HEK293 (cell line): ENCODE measurements around the gene UNC93B1.

Source experiments
- CTCF ChIA-PET: fragments of 350-600 bp; formaldehyde crosslinking; extraction: SDS; loops from one replicate; lab custom pipeline; 2021; ENCODE audit warnings: antibody characterized with exemption; lab: Yijun Ruan, JAX
- POLR2A ChIA-PET: fragments of 300-600 bp; formaldehyde crosslinking; extraction: SDS; loops from one replicate; lab custom pipeline; 2020; ENCODE audit warnings: antibody characterized with exemption, inconsistent platforms; lab: Yijun Ruan, JAX
- H3K27ac ChIP-seq: fragments of 200-500 bp; sonication (Bioruptor generic); 2 replicates; pipeline ENCODE4 v1.5.1; 2014; ENCODE audit warnings: low read depth, low read length, control low read depth, inconsistent platforms; ENCODE audit errors: extremely low read depth
- H3K36me3 ChIP-seq, 2 experiments: fragments of 200-500 bp in 1 of 2; sonication (Bioruptor generic) in 1 of 2; 1 replicate in 1 of 2; 2 replicates in 1 of 2; pipeline ENCODE4 v1.5.1; 2014 to 2017; ENCODE audit warnings: inconsistent platforms in 2 of 2, low read length in 2 of 2; ENCODE audit not compliant: control insufficient read depth in 2 of 2, insufficient read depth in 1 of 2
- H3K4me1 ChIP-seq: fragments of 200-500 bp; sonication (Bioruptor generic); 2 replicates; pipeline ENCODE4 v1.5.1; 2014; ENCODE audit warnings: mild to moderate bottlenecking, low read length, inconsistent platforms; ENCODE audit not compliant: control insufficient read depth, insufficient read depth
- H3K4me3 ChIP-seq: 2 replicates; pipeline ENCODE4 v1.5.1; 2011; ENCODE audit warnings: low read depth, mild to moderate bottlenecking, control low read depth, low read length, moderate library complexity
- H3K9me3 ChIP-seq: fragments of 200-500 bp; sonication (Bioruptor generic); 2 replicates; pipeline ENCODE4 v1.5.1; 2014; ENCODE audit warnings: low read depth, low read length, inconsistent platforms; ENCODE audit not compliant: control insufficient read depth, insufficient read depth
- EGR2 ChIP-seq: fragments of 450-650 bp; formaldehyde crosslinking; IDR thresholded peaks from 2 replicates; pipeline ENCODE4 v1.5.1; 2016; ENCODE audit warnings: low read depth, missing biosample characterization, missing genetic modification characterization
- GLI2 ChIP-seq: fragments of 450-650 bp; formaldehyde crosslinking; IDR thresholded peaks from 2 replicates; pipeline ENCODE4; 2017; ENCODE audit warnings: missing biosample characterization, missing genetic modification characterization, low read depth, borderline replicate concordance
- GLIS1 ChIP-seq: fragments of 450-650 bp; formaldehyde crosslinking; IDR thresholded peaks from 2 replicates; pipeline ENCODE4 v1.5.1; 2016; ENCODE audit warnings: missing biosample characterization, missing genetic modification characterization
- GLIS2 ChIP-seq: fragments of 450-650 bp; formaldehyde crosslinking; IDR thresholded peaks from 2 replicates; pipeline ENCODE4 v1.5.1; 2016; ENCODE audit warnings: missing biosample characterization, missing genetic modification characterization
- INSM2 ChIP-seq: fragments of 450-650 bp; formaldehyde crosslinking; IDR thresholded peaks from 2 replicates; pipeline ENCODE4 v1.5.1; 2016; ENCODE audit warnings: missing biosample characterization, missing genetic modification characterization
- KLF1 ChIP-seq: fragments of 450-650 bp; formaldehyde crosslinking; IDR thresholded peaks from 2 replicates; pipeline ENCODE4 v1.5.1; 2016; ENCODE audit warnings: missing biosample characterization, missing genetic modification characterization
- SP2 ChIP-seq: fragments of 450-650 bp; formaldehyde crosslinking; IDR thresholded peaks from 2 replicates; pipeline ENCODE4 v1.5.1; 2016; ENCODE audit warnings: missing biosample characterization, missing genetic modification characterization
- SP7 ChIP-seq: fragments of 450-650 bp; formaldehyde crosslinking; IDR thresholded peaks from 2 replicates; pipeline ENCODE4 v1.5.1; 2016; ENCODE audit warnings: missing biosample characterization, missing genetic modification characterization
- ZFHX2 ChIP-seq: fragments of 450-650 bp; formaldehyde crosslinking; conservative IDR thresholded peaks from 2 replicates; pipeline ENCODE4 v1.5.1; 2016; ENCODE audit warnings: missing biosample characterization, missing genetic modification characterization
- ZIC2 ChIP-seq: fragments of 450-650 bp; formaldehyde crosslinking; IDR thresholded peaks from 2 replicates; pipeline ENCODE4 v1.5.1; 2016; ENCODE audit warnings: missing biosample characterization, missing genetic modification characterization
- ZNF138 ChIP-seq: fragments of 450-650 bp; formaldehyde crosslinking; IDR thresholded peaks from 2 replicates; pipeline ENCODE4 v1.5.1; 2016; ENCODE audit warnings: missing biosample characterization, missing genetic modification characterization, borderline replicate concordance
- ZNF335 ChIP-seq: fragments of 450-650 bp; formaldehyde crosslinking; conservative IDR thresholded peaks from 2 replicates; pipeline ENCODE4 v1.5.1; 2016; ENCODE audit warnings: missing biosample characterization, missing genetic modification characterization
- ZNF341 ChIP-seq: fragments of 450-650 bp; formaldehyde crosslinking; IDR thresholded peaks from 2 replicates; pipeline ENCODE4; 2016; ENCODE audit warnings: low read depth, missing biosample characterization, missing genetic modification characterization
- ZNF423 ChIP-seq: fragments of 450-650 bp; formaldehyde crosslinking; IDR thresholded peaks from 2 replicates; pipeline ENCODE4 v1.5.1; 2016; ENCODE audit warnings: missing biosample characterization, missing genetic modification characterization
- ZNF596 ChIP-seq: fragments of 450-650 bp; IDR thresholded peaks from 2 replicates; pipeline ENCODE4 v1.5.0; 2018; ENCODE audit warnings: missing biosample characterization, mild to moderate bottlenecking, missing genetic modification characterization, moderate library complexity
- ZNF600 ChIP-seq: fragments of 450-650 bp; formaldehyde crosslinking; IDR thresholded peaks from 2 replicates; pipeline ENCODE4 v1.5.1; 2016; ENCODE audit warnings: missing biosample characterization, missing genetic modification characterization
- ZNF664 ChIP-seq: fragments of 450-650 bp; formaldehyde crosslinking; IDR thresholded peaks from 2 replicates; pipeline ENCODE4 v1.5.1; 2016; ENCODE audit warnings: missing biosample characterization, missing genetic modification characterization
- ZNF76 ChIP-seq: fragments of 450-650 bp; formaldehyde crosslinking; IDR thresholded peaks from 2 replicates; pipeline ENCODE4; 2016; ENCODE audit warnings: low read depth, missing biosample characterization, missing genetic modification characterization, borderline replicate concordance
- ZNF843 ChIP-seq: fragments of 450-650 bp; formaldehyde crosslinking; IDR thresholded peaks from 2 replicates; pipeline ENCODE4 v1.5.1; 2016; ENCODE audit warnings: missing biosample characterization, missing genetic modification characterization

UNC93B1 gene

DNA sequence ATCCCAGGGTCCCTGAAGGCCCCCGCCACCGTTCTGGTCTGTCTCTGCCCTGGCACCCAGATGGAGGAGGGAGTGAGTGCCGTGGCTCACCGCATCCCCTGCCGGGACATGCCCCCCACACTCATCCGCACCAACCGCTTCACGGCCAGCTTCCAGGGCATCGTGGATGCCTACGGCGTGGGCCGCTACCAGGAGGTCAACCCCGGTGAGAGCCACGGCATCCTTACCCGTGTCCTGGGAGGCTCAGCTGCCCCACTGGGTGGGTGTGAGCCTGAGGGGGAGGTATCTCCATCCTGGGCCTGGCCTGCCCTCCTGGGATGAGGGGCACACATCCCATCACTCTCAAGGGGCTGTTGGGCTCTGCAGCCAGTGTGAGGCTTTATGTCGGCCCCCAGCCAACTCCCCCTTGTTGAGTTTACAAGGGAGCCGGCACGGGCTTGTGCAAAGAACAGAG, 41.0 kb upstream of the UNC93B1 start:
- Histone ChIP-seq H3K9me3 (no peaks in the 10 kb centered on the region), H3K27ac (no peak overlapping the region), H3K4me1 (no peaks in the 10 kb centered on the region), H3K36me3 (peaks cover 0 to 14% of the 10 kb centered on the region in 2 experiments; a peak in 1 of 3 replicates), H3K4me3 (no peak overlapping the region)
- ChIA-PET CTCF (interaction anchor here (0.6 kb wide), 1 partner anchor 149 kb away, joined by 4 read pairs; no protein-coding TSS in a partner anchor), POLR2A (no interaction called here)
- TF ChIP-seq GLIS2 (tag by site-specific recombination) = peak; percentile 23; the same call in 1 of the 2 replicates
- TF ChIP-seq ZNF138 (tag by site-specific recombination) = no peak

GRCh38 chr11:68044145-68044813, 40.4 kb upstream of the UNC93B1 start:
- POLR2A ChIA-PET = interaction anchor here (0.6 to 1.4 kb wide), 2 partner anchors 8 to 15 kb away, joined by 3 to 5 read pairs; no protein-coding TSS in a partner anchor
- CTCF ChIA-PET = no interaction called here

DNA sequence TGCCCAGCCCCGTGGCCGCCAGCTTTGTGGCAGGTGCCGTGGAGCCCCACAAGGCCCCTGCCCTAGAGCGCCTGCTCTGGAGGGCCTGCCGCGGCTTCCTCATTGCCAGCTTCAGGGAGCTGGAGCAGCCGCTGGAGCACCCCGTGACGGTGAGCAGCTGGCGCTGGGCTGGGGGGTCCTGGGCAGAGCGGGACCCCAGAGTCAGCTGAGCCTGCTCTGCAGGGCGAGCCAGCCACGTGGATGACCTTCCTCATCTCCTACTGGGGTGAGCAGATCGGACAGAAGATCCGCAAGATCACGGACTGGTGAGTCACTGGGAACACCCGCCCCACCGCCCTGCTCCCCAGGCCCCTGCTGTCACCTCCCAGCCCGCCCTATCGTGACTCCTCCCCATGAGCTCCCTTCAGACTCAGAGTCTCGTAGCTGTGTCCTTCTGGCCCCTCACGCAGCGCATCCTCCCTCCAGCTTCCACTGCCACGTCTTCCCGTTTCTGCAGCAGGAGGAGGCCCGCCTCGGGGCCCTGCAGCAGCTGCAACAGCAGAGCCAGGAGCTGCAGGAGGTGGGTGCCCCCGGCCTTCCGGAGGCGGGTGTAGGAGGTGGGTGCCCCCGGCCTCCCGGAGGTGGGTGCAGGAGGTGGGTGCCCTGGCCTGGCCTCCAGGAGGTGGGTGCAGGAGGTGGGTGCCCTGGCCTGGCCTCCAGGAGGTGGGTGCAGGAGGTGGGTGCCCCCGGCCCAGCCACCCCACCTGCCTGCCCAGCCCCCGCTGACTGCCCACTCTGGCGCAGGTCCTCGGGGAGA, 39.6 kb upstream of the UNC93B1 start:
- ChIA-PET POLR2A (interaction anchor here (0.6 to 1.4 kb wide), 2 partner anchors 9 to 14 kb away, joined by 3 to 5 read pairs; no protein-coding TSS in a partner anchor), CTCF (no interaction called here)
- Histone ChIP-seq H3K36me3 (peaks cover 0 to 10% of the 10 kb centered on the region in 2 experiments; a peak in 1 of 3 replicates), H3K4me3 (no peak overlapping the region), H3K9me3 (no peaks in the 10 kb centered on the region), H3K4me1 (no peaks in the 10 kb centered on the region), H3K27ac (no peak overlapping the region)
- TF ChIP-seq ZNF341 (tag by site-specific recombination) (0 out of 2 replicates have a peak, but pooled peaks have one; percentile 14), KLF1 (peak; percentile 80), ZNF76 (tag by site-specific recombination) (no peak), EGR2 (tag by site-specific recombination) (peak; percentile 92), ZIC2 (tag by site-specific recombination) (peak; percentile 44), ZNF600 (tag by site-specific recombination) (0 out of 2 replicates have a peak, but pooled peaks have one; percentile 21), SP7 (tag by site-specific recombination) (peak; percentile 38), ZNF423 (peak; percentile 24; the same call in 1 of the 2 replicates), GLI2 (tag by site-specific recombination) (no peak), SP2 (tag by site-specific recombination) (peak; percentile 24; the same call in 1 of the 2 replicates), ZFHX2 (tag by site-specific recombination) (peak; percentile 81), ZNF596 (tag by site-specific recombination) (no peak)

More at GRCh38 chr11:68044145-68044813, 40.4 kb upstream of the UNC93B1 start:
- Histone ChIP-seq H3K4me1 (no peaks in the 10 kb centered on the region), H3K4me3 (no peak overlapping the region), H3K27ac (no peak overlapping the region), H3K9me3 (no peaks in the 10 kb centered on the region), H3K36me3 (peaks cover 0 to 11% of the 10 kb centered on the region in 2 experiments; a peak in 1 of 3 replicates)
- TF ChIP-seq SP2 (tag by site-specific recombination) = peak; percentile 4; the same call in 1 of the 2 replicates
- TF ChIP-seq ZNF843 (tag by site-specific recombination) = no peak
- no peak for TF ChIP-seq INSM2
- no peak for TF ChIP-seq GLIS1 (tag by site-specific recombination)
- peak; percentile 53; the same call in 1 of the 2 replicates for TF ChIP-seq ZIC2 (tag by site-specific recombination)
- TF ChIP-seq EGR2 (tag by site-specific recombination) = peak; percentile 5; the same call in 1 of the 2 replicates
- no peak for TF ChIP-seq ZNF335 (tag by site-specific recombination)
- TF ChIP-seq KLF1 = peak; percentile 81
- no peak for TF ChIP-seq ZNF664 (tag by site-specific recombination)
- TF ChIP-seq ZFHX2 (tag by site-specific recombination) = peak; percentile 51; the same call in 1 of the 2 replicates
